A204.1 (cell line): ENCODE data around the gene WSCD2.

ENCODE experiments used
- FAIRE-seq: peaks from 2 replicates; lab custom pipeline; 2012; peaks lifted over from hg19 to GRCh38; lab: Jason Lieb, UNC

Gene WSCD2

DNA sequence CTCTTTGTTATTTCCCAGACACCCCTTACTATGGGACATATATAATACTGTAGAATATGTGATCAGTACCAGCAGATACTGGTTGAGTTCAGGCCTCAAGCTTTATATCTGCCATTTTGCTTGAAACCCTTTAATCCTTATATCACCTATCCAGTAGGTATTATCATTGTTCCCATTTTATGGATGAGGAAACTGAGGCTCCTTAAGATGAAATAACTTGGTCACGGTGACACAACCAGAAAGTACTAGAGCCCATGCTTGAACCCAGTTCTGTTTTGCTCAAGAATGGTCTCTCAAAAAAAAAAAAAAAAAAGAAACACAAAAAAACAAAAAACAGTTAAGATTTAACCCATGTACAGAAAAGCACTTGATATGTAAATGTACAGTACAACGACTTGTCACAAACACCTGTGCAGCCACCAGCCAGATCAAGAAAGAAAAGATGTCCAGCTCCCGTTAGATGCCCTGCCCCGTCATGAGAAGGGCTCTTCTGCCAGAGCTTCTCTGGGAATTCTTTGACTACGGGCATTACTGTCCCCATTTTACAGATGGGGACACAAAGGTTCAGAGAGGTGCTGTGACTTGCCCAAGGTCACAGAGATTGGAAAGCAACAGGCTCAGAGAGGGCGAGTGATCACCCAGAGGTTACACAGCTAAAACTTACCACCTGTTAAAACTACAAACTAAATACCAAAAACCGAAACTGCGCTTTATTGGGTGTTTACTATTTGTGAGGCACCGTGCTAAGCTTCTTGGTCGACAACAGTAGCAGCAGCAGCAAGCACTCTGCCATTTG, 669 bp upstream of the WSCD2 start:
- no peak for FAIRE-seq

DNA sequence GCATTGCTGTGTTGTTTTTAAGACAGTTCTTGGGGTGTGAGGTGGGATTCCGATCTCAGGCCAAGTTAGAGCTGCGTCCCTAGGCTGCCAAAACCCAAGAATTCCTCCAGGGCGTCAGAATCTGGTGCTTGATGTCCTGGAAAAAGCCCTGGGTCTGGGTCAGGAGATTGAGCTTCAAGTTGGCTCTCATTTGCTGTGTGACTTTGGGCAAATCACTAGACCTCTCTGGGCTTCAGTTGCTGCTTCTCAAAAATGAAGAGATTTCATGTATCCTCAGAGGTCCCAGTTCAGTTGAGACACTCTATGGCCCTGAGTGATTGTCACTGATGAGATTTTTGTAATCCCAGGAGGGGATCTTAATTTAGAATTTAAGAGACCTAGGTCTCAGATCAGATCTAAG, 1.9 kb downstream of the WSCD2 start:
- FAIRE-seq = no peak

- no peak for FAIRE-seq
Measured at GRCh38 chr12:108131657-108132126, 2.6 kb downstream of the WSCD2 start.

- no peak for FAIRE-seq
Measured at GRCh38 chr12:108133482-108133881, 4.4 kb downstream of the WSCD2 start.

DNA sequence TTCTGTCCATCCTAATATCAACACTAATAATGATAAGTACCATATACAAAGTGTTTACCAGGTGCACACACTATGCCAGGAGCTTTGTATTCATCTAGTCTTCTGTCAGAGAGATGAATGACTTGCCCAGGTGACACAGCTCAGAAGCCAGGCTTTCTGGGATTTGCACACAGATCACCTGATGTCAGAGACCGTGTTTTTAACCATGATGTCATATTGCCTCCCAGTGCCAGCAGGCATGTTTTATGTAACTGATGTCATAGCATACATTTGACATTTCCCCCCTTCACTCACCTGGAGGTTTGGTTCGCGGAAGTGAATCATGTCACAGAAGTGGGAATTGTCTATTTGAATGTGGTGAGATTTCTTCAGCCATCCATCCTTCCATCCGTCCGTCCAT, 5.7 kb downstream of the WSCD2 start:
- FAIRE-seq = no peak

DNA sequence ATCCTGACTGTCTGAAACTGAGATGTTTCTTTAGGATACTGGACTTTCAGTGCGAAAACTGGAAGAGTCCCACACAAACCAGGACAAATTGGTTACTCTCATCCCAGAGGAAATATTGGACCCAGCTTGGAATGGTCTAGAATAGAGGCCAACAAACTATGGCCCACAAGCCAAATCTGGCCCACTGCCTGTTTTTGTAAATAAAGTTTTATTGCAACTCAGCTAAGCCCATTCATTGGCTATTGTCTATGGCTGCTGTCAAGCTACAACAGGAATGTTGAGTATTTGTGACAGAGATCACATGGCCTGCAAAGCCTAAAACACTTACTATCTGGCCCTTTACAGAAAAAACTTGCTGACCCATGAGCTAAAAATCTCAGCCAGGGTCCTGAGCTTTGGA, 6.5 kb downstream of the WSCD2 start:
- no peak for FAIRE-seq

- FAIRE-seq = no peak
Measured at GRCh38 chr12:108136697-108137096, 7.6 kb downstream of the WSCD2 start.

DNA sequence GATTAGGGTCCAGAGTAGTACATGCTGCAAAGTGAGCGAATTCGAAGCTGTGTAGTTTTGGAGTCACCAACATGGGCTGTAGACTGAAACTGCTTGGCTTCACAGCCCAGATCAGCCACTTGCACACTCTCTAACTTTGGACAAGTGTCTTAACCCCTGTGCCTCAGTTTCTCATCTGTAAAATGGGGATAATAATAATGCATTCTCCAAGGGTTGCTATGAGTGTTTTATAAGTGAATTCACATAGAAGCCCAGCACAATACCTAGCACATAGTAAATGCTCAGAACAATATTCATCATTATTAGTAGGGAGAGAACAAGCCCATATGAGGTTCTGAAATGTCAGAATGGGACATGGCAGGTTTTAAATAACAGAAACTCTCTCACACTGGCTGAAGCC, 10.4 kb downstream of the WSCD2 start:
- FAIRE-seq = no peak

- no peak for FAIRE-seq
Measured at GRCh38 chr12:108140501-108140900, 11.4 kb downstream of the WSCD2 start.

- FAIRE-seq = no peak
Measured at GRCh38 chr12:108141600-108142130, 12.6 kb downstream of the WSCD2 start.

GRCh38 chr12:108143144-108143543, 14.1 kb downstream of the WSCD2 start:
- FAIRE-seq = no peak

GRCh38 chr12:108144080-108144479, 15.0 kb downstream of the WSCD2 start:
- FAIRE-seq = no peak

DNA sequence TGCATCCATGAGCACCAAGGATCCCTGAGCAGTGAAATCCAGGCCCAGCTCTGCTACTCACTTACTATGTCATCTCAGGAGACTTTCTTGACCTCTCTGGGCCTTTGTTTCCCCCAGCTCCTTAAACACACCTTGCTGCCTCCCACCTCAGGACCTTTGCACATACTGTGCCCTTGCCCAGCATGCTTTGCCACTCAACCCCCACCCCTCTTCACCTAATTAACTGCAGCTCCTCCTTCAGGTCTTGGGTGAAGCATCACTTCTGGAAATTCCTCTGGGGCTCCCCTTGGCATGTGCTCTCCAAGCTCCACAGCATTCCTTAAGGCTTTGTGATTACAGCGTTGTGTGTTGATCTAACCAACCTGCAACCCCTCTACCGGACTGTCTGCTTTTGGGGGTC, 15.9 kb downstream of the WSCD2 start:
- FAIRE-seq = no peak

- no peak for FAIRE-seq
Measured at GRCh38 chr12:108146035-108146893, 17.2 kb downstream of the WSCD2 start.

- no peak for FAIRE-seq
Measured at GRCh38 chr12:108147279-108147678, 18.2 kb downstream of the WSCD2 start.

GRCh38 chr12:108148521-108149074, 19.5 kb downstream of the WSCD2 start:
- FAIRE-seq = no peak

DNA sequence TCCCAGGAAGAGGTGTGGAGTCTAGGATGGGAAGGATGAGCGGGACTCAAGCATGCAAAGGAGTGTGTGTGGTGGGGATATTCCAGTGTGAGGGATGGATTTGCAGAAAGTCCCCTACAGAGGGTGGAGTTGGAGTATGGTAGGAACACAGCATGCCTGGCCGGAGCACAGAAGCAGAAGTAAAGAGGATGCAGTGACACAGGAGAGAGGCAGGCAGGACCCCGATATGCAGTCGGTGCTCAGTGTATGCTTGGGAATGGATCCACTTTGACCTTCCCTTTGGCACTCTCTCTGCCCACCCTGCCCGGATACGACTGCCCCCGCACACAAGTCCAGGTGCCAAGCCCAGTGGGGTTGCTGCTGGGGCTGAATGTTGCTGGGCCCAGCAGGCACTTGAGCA, 21.3 kb downstream of the WSCD2 start:
- FAIRE-seq = no peak

DNA sequence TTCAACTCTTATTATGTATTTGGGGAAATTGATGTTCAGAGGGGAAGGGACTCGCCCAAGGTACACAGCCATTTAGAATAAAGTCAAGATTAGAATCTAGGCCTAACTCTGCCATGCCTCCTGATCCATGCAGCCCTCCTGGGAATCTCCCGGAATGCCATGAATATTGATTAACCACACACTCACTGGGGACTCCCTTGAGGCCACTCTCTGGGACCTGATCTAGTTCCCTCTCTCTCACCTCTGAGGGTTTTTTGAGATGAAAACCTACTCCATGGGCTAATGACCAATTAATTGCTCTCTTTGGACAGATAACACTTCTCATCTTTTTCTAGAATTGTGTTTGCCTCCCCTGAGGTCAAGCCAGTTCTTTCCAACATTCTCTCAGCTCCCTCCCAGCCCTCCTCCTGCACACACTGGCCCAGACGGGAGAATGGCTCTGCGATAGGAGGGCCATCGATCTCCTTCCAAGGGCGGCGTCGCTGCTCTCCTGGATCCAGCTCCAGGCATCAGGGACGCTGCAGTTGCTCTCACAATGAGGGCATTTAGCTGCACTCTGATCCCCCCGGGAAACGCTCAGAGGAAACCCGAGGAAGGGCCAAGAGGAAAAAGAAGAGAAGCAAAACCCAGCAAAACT, 22.6 kb downstream of the WSCD2 start:
- no peak for FAIRE-seq

- FAIRE-seq = no peak
Measured at GRCh38 chr12:108152170-108152538, 23.1 kb downstream of the WSCD2 start.

- no peak for FAIRE-seq
Measured at GRCh38 chr12:108156717-108157116, 27.6 kb downstream of the WSCD2 start.

- FAIRE-seq = no peak
Measured at GRCh38 chr12:108157870-108158459, 28.9 kb downstream of the WSCD2 start.

DNA sequence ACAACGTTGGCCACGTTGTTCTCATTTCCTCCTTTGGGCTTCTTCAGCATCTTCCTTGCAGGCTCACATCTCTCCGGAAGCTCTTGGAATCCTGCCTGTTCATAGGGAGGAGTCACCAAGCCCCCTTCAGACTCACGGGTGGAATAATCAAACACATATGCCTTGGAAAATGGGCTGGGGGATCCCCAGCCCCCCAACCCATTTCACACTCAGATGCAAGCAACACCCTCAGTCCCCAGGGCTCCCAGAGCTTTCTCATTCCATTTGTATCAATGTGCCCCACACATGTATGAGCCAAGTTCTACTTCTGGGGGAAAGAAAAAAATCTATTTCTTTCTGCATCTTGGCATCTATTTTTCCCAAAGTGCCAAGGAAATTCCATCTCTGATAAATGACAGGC, 33.1 kb downstream of the WSCD2 start:
- no peak for FAIRE-seq
